GM21515 (cell line): ENCODE measurements around the gene RHCE.
"Not testable (repeated sequence)": the region's sequence is repeated elsewhere in the genome, so short reads cannot be mapped to it uniquely, and the experiment has no call there.

Experiments used
- ATAC-seq: cut with Tn5 transposase; IDR thresholded peaks from one replicate; pipeline ENCODE4 v1.9.1; 2021; ENCODE audit not compliant: unreplicated experiment

The RHCE gene

GRCh38 chr1:25349606-25350005, 71.0 kb downstream of the RHCE start:
- ATAC-seq = no peak

- no peak for ATAC-seq
These were observed 73.1 kb downstream of the RHCE start for GRCh38 chr1:25347556-25347955.

- no peak for ATAC-seq
These were observed 76.8 kb downstream of the RHCE start for GRCh38 chr1:25343872-25344271.

GRCh38 chr1:25342846-25343245, 77.8 kb downstream of the RHCE start:
- no peak for ATAC-seq

- no peak for ATAC-seq
These were observed 78.9 kb downstream of the RHCE start for GRCh38 chr1:25341746-25342145.

- no peak for ATAC-seq
These were observed 81.6 kb downstream of the RHCE start for GRCh38 chr1:25338986-25339385.

GRCh38 chr1:25338188-25338981, 82.2 kb downstream of the RHCE start, which contains the start of gene TMEM50A:
Gene TMEM50A, plus strand, starts transcription at chr1:25338334. Its CDS starts 2,153 bp downstream, at chr1:25340487.
- ATAC-seq = peak; percentile 59

GRCh38 chr1:25337483-25338187, 83.0 kb downstream of the RHCE start:
- ATAC-seq = peak; percentile 46

- peak; percentile 8 for ATAC-seq
These were observed 83.7 kb downstream of the RHCE start for GRCh38 chr1:25336922-25337354.

GRCh38 chr1:25329950-25330349, 90.7 kb downstream of the RHCE start:
- not testable (repeated sequence) for ATAC-seq

GRCh38 chr1:25329336-25329735, 91.3 kb downstream of the RHCE start:
- not testable (repeated sequence) for ATAC-seq

GRCh38 chr1:25328791-25329185, 91.8 kb downstream of the RHCE start:
- ATAC-seq = not testable (repeated sequence)

- not testable (repeated sequence) for ATAC-seq
These were observed 92.5 kb downstream of the RHCE start for GRCh38 chr1:25327864-25328790.

GRCh38 chr1:25324407-25324806, 96.2 kb downstream of the RHCE start:
- ATAC-seq = not testable (repeated sequence)

- not testable (repeated sequence) for ATAC-seq
These were observed 98.5 kb downstream of the RHCE start for GRCh38 chr1:25322127-25322526.

GRCh38 chr1:25320314-25320938, 100.2 kb downstream of the RHCE start:
- ATAC-seq = not testable (repeated sequence)

GRCh38 chr1:25312806-25313470, 107.7 kb downstream of the RHCE start:
- not testable (repeated sequence) for ATAC-seq
